Measurements from ENCODE around the gene MTG2. TPM values are rescaled to one million over a fixed set of nuclear protein-coding genes. Genes with fewer than 3 reads are reported as not detected.

The MTG2 gene
- total and polyA plus RNA-seq, 2 of the 13 experiments (the other 11 are each of a cell fraction or from before 2014, with no cell fraction given) = 20.4 to 37.8 TPM

- POLR2A ChIA-PET = interaction anchor here (2.6 kb wide), 1 partner anchor 91 kb away, joined by 7 read pairs; no protein-coding TSS in a partner anchor
- no peak for ATAC-seq
Measured at GRCh38 chr20:62157387-62158087, 25.3 kb upstream of the MTG2 start.

More at GRCh38 chr20:62157387-62158087, 25.3 kb upstream of the MTG2 start:
- CTCF ChIA-PET (ENCODE audit: low intra/inter-chr PET ratio, low total read pairs) = interaction anchor here (0.7 to 4.9 kb wide), 5 partner anchors 13 to 176 kb away, joined by 3 to 46 read pairs (median 3); no protein-coding TSS in a partner anchor
- Histone ChIP-seq H2AFZ (ENCODE audit: low read length) (no peak overlapping the region), H3K4me1 (ENCODE audit: insufficient read depth, low read length) (peaks cover 37% of the 10 kb centered on the region), H3K36me3 (replicated peaks in 1 of 2; ENCODE audit: control insufficient read depth in 1 of 2, insufficient read depth in 2 of 2, low read length in 2 of 2) (peaks cover 34 to 73% of the 10 kb centered on the region in 2 experiments), H4K20me1 (ENCODE audit: insufficient read depth, low read length) (peaks cover 17% of the 10 kb centered on the region), H3K4me2 (ENCODE audit: low read depth, low read length) (no peak overlapping the region), H3K79me2 (ENCODE audit: insufficient read depth, low read length) (peaks cover 74% of the 10 kb centered on the region), H3K27ac (ENCODE audit: extremely low read length, insufficient read depth, low read length) (no peak overlapping the region), H3K9ac (ENCODE audit: insufficient read depth, low read depth, low read length) (no peak overlapping the region), H3K9me3 (ENCODE audit: low read length) (no peaks in the 10 kb centered on the region), H3K27me3 (ENCODE audit: control insufficient read depth in 1 of 2, insufficient read depth in 2 of 2, low read length in 2 of 2) (no peaks in the 10 kb centered on the region), H3K4me3 (replicated peaks in 1 of 3; ENCODE audit: insufficient read depth in 1 of 3, low read depth in 2 of 3, low read length in 3 of 3) (no peak overlapping the region)
- TF ChIP-seq ZNF276 (CRISPR knock-in tag; IDR thresholded peaks at IDR 0.05; ENCODE audit: low read depth) (no peak), ZBTB7A (CRISPR knock-in tag; IDR thresholded peaks at IDR 0.05) (0 out of 2 replicates have a peak, but pooled peaks have one; percentile 24), ZSCAN21 (CRISPR knock-in tag; IDR thresholded peaks at IDR 0.05; ENCODE audit: borderline replicate concordance) (0 out of 2 replicates have a peak, but pooled peaks have one; percentile 52), LCORL (IDR thresholded peaks at IDR 0.05) (no peak), LCORL (CRISPR knock-in tag; IDR thresholded peaks at IDR 0.05) (no peak), HIVEP1 (CRISPR knock-in tag; IDR thresholded peaks at IDR 0.05) (0 out of 2 replicates have a peak, but pooled peaks have one; percentile 17), HNRNPLL (IDR thresholded peaks at IDR 0.05; ENCODE audit: low read depth, low read length, poor library complexity, severe bottlenecking) (peak; percentile 8), ZBTB38 (CRISPR knock-in tag; IDR thresholded peaks at IDR 0.05) (0 out of 2 replicates have a peak, but pooled peaks have one; percentile 5), LBX2 (CRISPR knock-in tag; IDR thresholded peaks at IDR 0.05; ENCODE audit: borderline replicate concordance) (0 out of 2 replicates have a peak, but pooled peaks have one; percentile 25), HDAC1 (CRISPR knock-in tag; IDR thresholded peaks at IDR 0.05) (peak; percentile 21; the same call in 1 of the 2 replicates), ZFP91 (CRISPR knock-in tag; IDR thresholded peaks at IDR 0.05; ENCODE audit: borderline replicate concordance) (peak; percentile 5; the same call in 1 of the 2 replicates), MIER3 (CRISPR knock-in tag; IDR thresholded peaks at IDR 0.05; ENCODE audit: borderline replicate concordance) (no peak), BCL3 (CRISPR knock-in tag; IDR thresholded peaks at IDR 0.05) (0 out of 2 replicates have a peak, but pooled peaks have one; percentile 15), NONO (IDR thresholded peaks at IDR 0.05) (no peak), NONO (CRISPR knock-in tag; conservative IDR thresholded peaks at IDR 0.05) (0 out of 2 replicates have a peak, but pooled peaks have one; percentile 24), E2F1 (CRISPR knock-in tag; IDR thresholded peaks at IDR 0.05) (no peak)
- in situ Hi-C loops (cut with HindIII; ENCODE audit: extremely low pct_ligation_motif_present, low pct_unique_long_range_greater_than_20kb) = no loop called here
- 92% methylated on average over 25 of the region's 25 CpGs for WGBS (ENCODE audit: low lambda C conversion rate)
- FAIRE-seq (no peak), DNase-seq (ENCODE audit: low spot score) (no peak)
- intact Hi-C loops (cut with micrococcal nuclease; ENCODE audit: unreplicated experiment) = loop anchor here (1.0 to 5.0 kb wide), 2 partner anchors 35 to 146 kb away; partner anchors contain the start of gene LSM14B
- BruUV-seq (replicated peaks) = no TSS peak

Measured in HepG2 (cell line).